NCI-H1694 (cell line): Measurements from ENCODE around the gene SSH3.
A peak's percentile ranks its signal among the peaks of the same experiment; 100 is the strongest.

Experiments used
- DNase-seq: peaks from one replicate; lab custom pipeline; 2025; lab: John Stamatoyannopoulos, UW

SSH3 gene

DNA sequence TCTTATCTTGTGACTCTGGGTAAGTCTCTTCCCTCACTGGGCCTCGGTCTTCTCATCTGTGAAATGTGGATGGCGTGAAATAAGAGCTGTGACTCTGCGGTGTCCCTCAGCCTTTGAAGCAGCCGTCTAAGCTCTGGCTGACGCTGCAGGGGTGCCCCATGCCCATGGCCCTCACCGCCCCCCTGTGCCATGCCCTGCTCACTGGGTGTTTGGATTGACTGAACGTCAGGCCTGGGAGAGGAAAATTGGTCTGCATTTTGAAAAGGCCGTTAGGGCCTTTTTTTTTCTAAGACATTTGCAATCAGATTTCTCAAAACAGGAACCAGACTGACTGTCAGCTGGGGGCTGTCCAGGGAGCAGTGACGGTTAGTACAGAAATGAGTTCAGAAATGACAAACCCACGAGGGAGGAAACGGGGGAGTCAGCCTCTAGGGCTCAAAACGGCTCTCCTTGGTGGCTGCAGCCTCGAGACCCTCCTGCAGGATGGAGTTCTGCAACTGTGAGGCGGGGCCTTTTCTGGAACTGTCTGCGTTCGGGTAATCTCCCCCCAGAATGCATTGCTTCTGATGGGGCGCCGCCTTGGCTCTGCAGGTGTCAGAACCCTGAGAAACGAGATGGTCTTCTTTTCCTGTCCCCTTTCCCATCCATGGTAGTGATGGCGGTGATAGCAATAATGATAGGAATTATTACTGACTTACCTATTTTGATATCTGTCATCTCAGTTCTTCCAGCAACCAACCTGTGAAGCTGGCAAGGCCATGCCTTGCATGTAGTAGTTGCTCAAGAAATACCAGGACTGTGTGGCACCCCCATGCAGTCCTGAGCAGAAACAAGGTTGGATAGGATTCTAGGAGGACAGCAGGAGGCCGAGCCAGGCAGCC, 35.0 kb upstream of the SSH3 start:
- DNase-seq = no peak

DNA sequence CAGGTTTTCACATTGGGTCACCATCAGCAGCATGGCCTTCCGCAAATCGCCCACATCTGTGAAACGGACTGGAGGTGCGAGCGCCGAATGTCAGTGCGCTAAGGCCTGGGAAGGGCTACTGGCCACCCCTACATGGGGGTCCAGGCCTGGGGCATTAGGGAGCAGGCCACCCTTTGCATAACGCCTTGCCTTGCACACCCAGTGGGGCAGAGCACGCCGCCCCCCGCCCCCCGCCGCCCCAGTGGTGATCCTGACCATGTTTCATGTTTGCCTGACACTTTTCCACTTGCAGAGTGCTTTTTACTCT, 34.4 kb upstream of the SSH3 start:
- no peak for DNase-seq

GRCh38 chr11:67269401-67270255, 33.7 kb upstream of the SSH3 start:
- DNase-seq = peak; percentile 68

GRCh38 chr11:67270256-67271204, 32.8 kb upstream of the SSH3 start:
- DNase-seq = no peak

GRCh38 chr11:67271205-67271540, 32.2 kb upstream of the SSH3 start:
- no peak for DNase-seq

- no peak for DNase-seq
Measured at GRCh38 chr11:67271541-67272284, 31.6 kb upstream of the SSH3 start.

GRCh38 chr11:67272327-67273259, 30.7 kb upstream of the SSH3 start:
- DNase-seq = no peak

DNA sequence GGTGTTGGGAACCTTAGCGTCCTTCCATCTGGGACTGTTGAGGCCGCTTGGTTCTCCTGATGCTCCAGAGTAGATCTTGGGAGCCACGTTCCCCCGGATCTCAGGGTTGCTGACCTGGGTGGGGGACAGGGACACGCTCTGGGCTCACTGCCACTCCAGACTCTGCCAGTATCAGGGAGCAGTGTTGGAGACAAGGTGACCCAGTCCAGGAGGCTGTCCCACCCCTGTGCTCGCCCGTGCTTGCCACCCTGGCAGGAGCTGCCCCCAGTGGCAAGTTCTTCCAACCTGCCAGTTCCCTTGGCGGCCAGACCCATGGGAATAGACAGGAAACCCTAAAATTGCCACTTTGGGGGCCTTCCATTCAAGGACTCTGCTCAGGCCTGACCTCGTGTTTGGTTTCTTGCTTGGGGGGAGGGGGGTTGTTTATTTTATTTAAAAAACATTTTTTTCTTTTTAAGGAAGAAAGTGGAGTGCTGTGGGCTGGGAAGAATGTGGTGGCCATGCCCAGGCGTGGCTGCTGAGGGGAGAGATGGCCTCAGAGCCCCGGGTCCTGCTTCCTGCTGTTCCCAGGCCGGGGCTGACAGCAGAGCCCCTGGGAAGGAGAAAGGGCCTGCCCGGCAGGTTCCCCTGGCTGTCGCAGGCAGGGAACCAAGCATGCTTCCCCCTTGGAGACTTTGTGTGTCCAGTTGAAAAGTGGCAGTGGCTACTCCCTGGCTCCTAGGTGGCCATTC, 29.9 kb upstream of the SSH3 start:
- no peak for DNase-seq

DNA sequence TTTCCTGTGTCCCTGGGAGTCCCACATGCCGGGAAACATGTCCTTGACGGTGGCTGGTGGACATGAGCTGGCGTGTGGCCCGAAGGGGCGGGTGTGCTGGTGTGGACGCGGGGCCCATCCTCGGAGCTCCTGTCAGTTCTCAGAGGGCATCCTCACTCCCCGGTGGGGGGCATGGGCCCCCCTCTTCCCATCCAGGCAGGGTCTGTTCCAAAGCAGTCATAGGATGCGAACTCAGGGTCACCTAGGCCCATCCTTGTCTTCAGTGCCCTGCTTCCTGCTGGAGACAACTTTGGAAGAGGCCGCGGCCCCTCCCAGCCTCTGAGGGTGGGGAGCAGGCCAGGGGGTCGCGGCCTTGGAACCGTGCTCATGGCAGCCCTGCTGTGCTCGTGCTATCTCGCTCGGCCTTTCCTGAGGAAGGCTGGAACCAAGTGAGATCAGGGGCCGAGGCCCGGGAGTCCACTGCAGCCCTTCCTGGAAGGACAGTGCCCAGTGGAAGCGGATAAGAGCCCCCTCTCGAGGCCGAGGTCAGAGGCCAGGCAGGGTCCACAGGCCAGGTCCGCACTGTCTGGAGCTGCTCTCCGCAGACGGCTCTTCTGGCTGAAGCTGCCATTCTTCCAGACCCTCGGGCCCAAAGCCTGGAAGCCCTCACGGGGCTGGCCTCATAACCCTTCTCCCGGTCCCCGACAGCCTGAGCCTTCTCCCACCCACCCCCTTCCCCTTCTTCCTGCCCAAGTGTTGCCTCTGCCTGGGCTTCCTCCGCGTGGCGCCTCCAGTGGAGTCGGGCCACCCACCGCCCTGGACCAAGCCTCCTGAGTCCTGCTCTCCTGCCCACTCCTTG, 28.3 kb upstream of the SSH3 start:
- DNase-seq = no peak

DNA sequence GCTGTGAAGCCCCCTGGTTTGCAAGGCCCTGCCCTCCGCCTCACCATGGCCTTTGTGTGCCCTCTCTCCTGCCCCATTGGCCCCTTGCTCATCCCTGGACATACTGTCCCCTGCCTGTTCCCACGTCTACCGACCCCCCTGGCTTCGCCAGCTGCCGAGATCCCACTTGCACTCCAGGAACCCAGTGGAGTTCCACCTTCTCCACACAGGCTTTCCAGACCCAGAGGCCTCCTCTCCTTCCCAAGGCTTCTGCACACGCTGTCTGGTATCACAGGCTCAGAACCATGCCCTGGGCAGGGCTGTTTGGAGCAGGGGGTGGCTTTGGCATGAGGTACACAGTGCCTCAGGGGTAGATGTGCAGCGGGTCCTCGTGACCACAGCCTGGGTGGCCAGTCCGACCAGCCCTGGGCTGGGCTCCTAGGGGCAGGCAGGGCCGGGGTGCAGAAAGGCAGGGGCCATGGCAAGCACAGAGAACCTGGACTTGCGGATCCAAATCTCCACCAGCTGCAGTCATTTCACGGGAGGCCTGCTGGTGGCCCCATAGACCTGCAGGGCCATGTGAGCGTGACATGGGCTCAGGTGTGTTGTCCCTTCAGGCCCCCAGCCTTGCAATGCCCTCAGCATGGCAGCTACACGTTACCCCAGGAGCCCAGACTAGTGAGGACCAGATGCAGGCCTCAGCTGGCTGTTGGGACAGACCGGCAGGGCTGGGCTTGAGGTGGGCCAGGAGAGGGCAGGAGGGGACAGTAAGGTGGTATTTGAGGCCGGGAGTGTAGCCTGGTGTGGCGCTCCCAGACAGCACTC, 27.5 kb upstream of the SSH3 start:
- DNase-seq = no peak

GRCh38 chr11:67276781-67277230, 26.5 kb upstream of the SSH3 start:
- DNase-seq = peak; percentile 9

- DNase-seq = peak; percentile 63
Measured at GRCh38 chr11:67277231-67277961, 25.9 kb upstream of the SSH3 start.

- no peak for DNase-seq
Measured at GRCh38 chr11:67278135-67278938, 25.0 kb upstream of the SSH3 start.

- no peak for DNase-seq
Measured at GRCh38 chr11:67278939-67279588, 24.3 kb upstream of the SSH3 start.

- DNase-seq = no peak
Measured at GRCh38 chr11:67279589-67280340, 23.6 kb upstream of the SSH3 start.
